K562 (cell line): ENCODE measurements around the gene MIEN1. TPM values are rescaled to one million over a fixed set of nuclear protein-coding genes. Genes with fewer than 3 reads are reported as not detected.
A peak's percentile ranks its signal among the peaks of the same experiment; 100 is the strongest.

Source experiments
- ARID1B ChIP-seq: fragments of 450-650 bp; IDR thresholded peaks from 2 replicates; pipeline ENCODE4 v1.6.1; 2016; ENCODE audit warnings: antibody characterized with exemption, mild to moderate bottlenecking, inconsistent platforms
- CBFA2T2 ChIP-seq: fragments of 450-650 bp; conservative IDR thresholded peaks from 2 replicates; pipeline ENCODE4 v1.6.1; 2017; ENCODE audit warnings: mild to moderate bottlenecking
- CBFA2T3 ChIP-seq: fragments of 450-650 bp; IDR thresholded peaks from 2 replicates; pipeline ENCODE4 v1.6.1; 2017
- CHD1 ChIP-seq: fragments of 200-600 bp; sonication (generic); IDR thresholded peaks from one replicate; pipeline ENCODE4 v1.6.1; 2012; ENCODE audit warnings: mild to moderate bottlenecking, moderate library complexity, low read length, inconsistent platforms
- CTBP1 ChIP-seq: fragments of 450-650 bp; IDR thresholded peaks from 2 replicates; pipeline ENCODE4 v1.6.1; 2016; ENCODE audit warnings: borderline replicate concordance
- EP300 ChIP-seq: IDR thresholded peaks from 2 replicates; pipeline ENCODE4 v1.6.1; 2012; ENCODE audit warnings: low read length, improper control_type of control experiment
- ETV6 ChIP-seq, 3 experiments: fragments of 150-350 bp in 1 of 3; sonication (generic) in 1 of 3; formaldehyde crosslinking in 1 of 3; IDR thresholded peaks; 2 replicates each; pipeline versions ENCODE4 v1.6.1 to v1.8.0; 2014 to 2022; ENCODE audit warnings: borderline replicate concordance in 2 of 3, low read depth in 2 of 3, antibody characterized with exemption in 1 of 3, low read length in 1 of 3, mild to moderate bottlenecking in 1 of 3, missing genetic modification reagents in 1 of 3
- FOXA3 ChIP-seq, 2 experiments: fragments of 450-650 bp in 1 of 2; sonication (generic) in 1 of 2; formaldehyde crosslinking; IDR thresholded peaks in 1 of 2; conservative IDR thresholded peaks in 1 of 2; 2 replicates each; pipeline versions ENCODE4 v1.4.0 to v1.8.0; 2020 to 2022; ENCODE audit warnings: mild to moderate bottlenecking in 2 of 2, missing genetic modification reagents in 1 of 2
- HDAC6 ChIP-seq: IDR thresholded peaks from 2 replicates; pipeline ENCODE4 v1.6.1; 2012; ENCODE audit warnings: low read depth, mild to moderate bottlenecking, control low read depth, inconsistent platforms, low read length, moderate library complexity
- MBD2 ChIP-seq: sonication (generic); IDR thresholded peaks from 2 replicates; pipeline ENCODE4 v1.6.1; 2016; ENCODE audit warnings: low read depth, borderline replicate concordance
- NR4A1 ChIP-seq, 2 experiments: fragments of 250-450 bp in 1 of 2; fragments of 450-650 bp in 1 of 2; sonication (Bioruptor Pico) in 1 of 2; IDR thresholded peaks; 2 replicates each; pipeline versions ENCODE4 v1.4.0 to v1.6.1; 2016 to 2020; ENCODE audit warnings: mild to moderate bottlenecking in 2 of 2, missing compliant biosample characterization in 1 of 2, missing genetic modification characterization in 1 of 2, moderate library complexity in 1 of 2
- PCBP1 ChIP-seq: fragments of 200-400 bp; formaldehyde crosslinking; IDR thresholded peaks from 2 replicates; pipeline ENCODE4 v1.6.1; 2018; ENCODE audit warnings: mild to moderate bottlenecking, low read depth, low read length; ENCODE audit not compliant: poor library complexity, severe bottlenecking
- POLR2B ChIP-seq: fragments of 450-650 bp; IDR thresholded peaks from 2 replicates; pipeline ENCODE4 v1.6.1; 2018; ENCODE audit warnings: low read depth; ENCODE audit not compliant: partially characterized antibody
- SLC30A9 ChIP-seq: fragments of 250-450 bp; sonication (Bioruptor Pico); IDR thresholded peaks from 2 replicates; pipeline ENCODE4 v1.8.0; 2022; ENCODE audit warnings: mild to moderate bottlenecking, moderate library complexity
- SMARCA4 ChIP-seq: fragments of 450-650 bp; IDR thresholded peaks from 2 replicates; pipeline ENCODE4 v1.6.1; 2016
- SRF ChIP-seq, 2 experiments: fragments of 250-450, 450-650 bp in 1 of 2; sonication (Bioruptor Pico) in 1 of 2; sonication (generic) in 1 of 2; formaldehyde crosslinking; IDR thresholded peaks; 2 replicates each; pipeline versions ENCODE4 v1.5.0 to v1.5.1; 2020 to 2022; ENCODE audit warnings: mild to moderate bottlenecking in 1 of 2, missing genetic modification reagents in 1 of 2
- SRSF3 ChIP-seq: fragments of 200-400 bp; formaldehyde crosslinking; IDR thresholded peaks from 2 replicates; pipeline ENCODE4 v1.6.1; 2016; ENCODE audit warnings: mild to moderate bottlenecking, low read length, moderate library complexity; ENCODE audit not compliant: insufficient read depth
- TCF3 ChIP-seq: sonication (generic); formaldehyde crosslinking; IDR thresholded peaks from 2 replicates; pipeline ENCODE4 v1.4.0; 2020; ENCODE audit warnings: mild to moderate bottlenecking, missing genetic modification reagents
- TFAM ChIP-seq: fragments of 250-450 bp; sonication (Bioruptor Pico); conservative IDR thresholded peaks from 2 replicates; pipeline ENCODE4 v1.5.0; 2021; ENCODE audit warnings: mild to moderate bottlenecking, moderate library complexity
- ZKSCAN1 ChIP-seq: fragments of 150-350 bp; IDR thresholded peaks from 2 replicates; pipeline ENCODE4 v1.6.1; 2016; ENCODE audit warnings: low read depth, low read length
- ZNF830 ChIP-seq: fragments of 250-450 bp; sonication (Bioruptor Pico); IDR thresholded peaks from 2 replicates; pipeline ENCODE4 v1.5.0; 2021; ENCODE audit warnings: mild to moderate bottlenecking
- polyA plus RNA-seq, 8 experiments: library from polyadenylated mRNA; depleted of rRNA in 4 of 8; stranded (reverse) in 5 of 8; unstranded in 3 of 8; fragments of >200 nt; fragmentation: Nextera tagmentation in 2 of 8; fragmentation: Illumina TruSeq in 1 of 8; extraction: Ambion mirVana in 2 of 8; extraction: Trizol in 1 of 8; gene quantifications; 2 replicates each; pipeline versions ENCODE4 v1.2.1 to v1.2.3, GENCODE V29; 2011 to 2014; ENCODE audit warnings: inconsistent platforms in 1 of 8, missing spikeins in 1 of 8
- total RNA-seq, 7 experiments: library from RNA; depleted of rRNA in 6 of 7; stranded (reverse); fragments of >200 nt in 6 of 7; fragmentation: Illumina TruSeq in 2 of 7; extraction: Trizol in 2 of 7; gene quantifications; 2 replicates each; pipeline versions ENCODE4 v1.2.1 to v1.2.3, GENCODE V29; 2011 to 2021; ENCODE audit warnings: low replicate concordance in 1 of 7
- TF ChIP-seq, protein P1 (sequence below): sonication (generic); formaldehyde crosslinking; IDR thresholded peaks from 2 replicates; pipeline ENCODE4 v1.8.0; 2022; ENCODE audit warnings: mild to moderate bottlenecking, missing genetic modification reagents
- TF ChIP-seq, protein P2 (sequence below): sonication (generic); formaldehyde crosslinking; IDR thresholded peaks from 2 replicates; pipeline ENCODE4 v1.8.1; 2023; ENCODE audit warnings: mild to moderate bottlenecking, missing genetic modification reagents
- TF ChIP-seq, protein P3 (sequence below): fragments of 250-450 bp; sonication (Bioruptor Pico); IDR thresholded peaks from 2 replicates; pipeline ENCODE4 v1.5.0; 2021
- TF ChIP-seq, protein P4 (sequence below): fragments of 250-450 bp; sonication (Bioruptor Pico); IDR thresholded peaks from 2 replicates; pipeline ENCODE4 v1.8.0; 2022; ENCODE audit warnings: moderate library complexity, mild to moderate bottlenecking, inconsistent platforms

MIEN1 gene
- total and polyA plus RNA-seq, 9 of the 15 experiments (the other 6 are each of a cell fraction or from before 2014, with no cell fraction given), result 61.3 to 142 (median 78.9) TPM

GRCh38 chr17:39683295-39683939 lies 46.9 kb downstream of the MIEN1 start (continued):
- no peak for TF ChIP-seq NR4A1 (CRISPR knock-in tag; IDR thresholded peaks at IDR 0.05)
- TF ChIP-seq NR4A1 (tag; IDR thresholded peaks at IDR 0.05), result no peak
- no peak for TF ChIP-seq CHD1
- peak; percentile 58; the same call in 1 of the 2 replicates for TF ChIP-seq EP300
- TF ChIP-seq TCF3 (CRISPR knock-in tag), result peak; percentile 86
- TF ChIP-seq SRSF3, result no peak
- TF ChIP-seq CTBP1, result peak; percentile 77; the same call in 1 of the 2 replicates
- TF ChIP-seq, protein P1, sequence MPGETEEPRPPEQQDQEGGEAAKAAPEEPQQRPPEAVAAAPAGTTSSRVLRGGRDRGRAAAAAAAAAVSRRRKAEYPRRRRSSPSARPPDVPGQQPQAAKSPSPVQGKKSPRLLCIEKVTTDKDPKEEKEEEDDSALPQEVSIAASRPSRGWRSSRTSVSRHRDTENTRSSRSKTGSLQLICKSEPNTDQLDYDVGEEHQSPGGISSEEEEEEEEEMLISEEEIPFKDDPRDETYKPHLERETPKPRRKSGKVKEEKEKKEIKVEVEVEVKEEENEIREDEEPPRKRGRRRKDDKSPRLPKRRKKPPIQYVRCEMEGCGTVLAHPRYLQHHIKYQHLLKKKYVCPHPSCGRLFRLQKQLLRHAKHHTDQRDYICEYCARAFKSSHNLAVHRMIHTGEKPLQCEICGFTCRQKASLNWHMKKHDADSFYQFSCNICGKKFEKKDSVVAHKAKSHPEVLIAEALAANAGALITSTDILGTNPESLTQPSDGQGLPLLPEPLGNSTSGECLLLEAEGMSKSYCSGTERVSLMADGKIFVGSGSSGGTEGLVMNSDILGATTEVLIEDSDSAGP (CRISPR knock-in tag), result no peak
- no peak for TF ChIP-seq MBD2
- TF ChIP-seq FOXA3 (CRISPR knock-in tag; conservative IDR thresholded peaks at IDR 0.05 in 1 of 2, IDR thresholded peaks at IDR 0.05 in 1 of 2), result no peak
- peak; percentile 93 for TF ChIP-seq CBFA2T3
- no peak for TF ChIP-seq PCBP1
- TF ChIP-seq, protein P2, sequence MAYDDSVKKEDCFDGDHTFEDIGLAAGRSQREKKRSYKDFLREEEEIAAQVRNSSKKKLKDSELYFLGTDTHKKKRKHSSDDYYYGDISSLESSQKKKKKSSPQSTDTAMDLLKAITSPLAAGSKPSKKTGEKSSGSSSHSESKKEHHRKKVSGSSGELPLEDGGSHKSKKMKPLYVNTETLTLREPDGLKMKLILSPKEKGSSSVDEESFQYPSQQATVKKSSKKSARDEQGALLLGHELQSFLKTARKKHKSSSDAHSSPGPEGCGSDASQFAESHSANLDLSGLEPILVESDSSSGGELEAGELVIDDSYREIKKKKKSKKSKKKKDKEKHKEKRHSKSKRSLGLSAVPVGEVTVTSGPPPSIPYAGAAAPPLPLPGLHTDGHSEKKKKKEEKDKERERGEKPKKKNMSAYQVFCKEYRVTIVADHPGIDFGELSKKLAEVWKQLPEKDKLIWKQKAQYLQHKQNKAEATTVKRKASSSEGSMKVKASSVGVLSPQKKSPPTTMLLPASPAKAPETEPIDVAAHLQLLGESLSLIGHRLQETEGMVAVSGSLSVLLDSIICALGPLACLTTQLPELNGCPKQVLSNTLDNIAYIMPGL (CRISPR knock-in tag), result no peak
- TF ChIP-seq ARID1B, result peak; percentile 91
- no peak for TF ChIP-seq HDAC6
- no peak for TF ChIP-seq ETV6 (IDR thresholded peaks at IDR 0.05; ENCODE audit: borderline replicate concordance in 1 of 2, low read depth in 2 of 2, low read length in 1 of 2)
- TF ChIP-seq ETV6 (CRISPR knock-in tag; IDR thresholded peaks at IDR 0.05; ENCODE audit: borderline replicate concordance), result no peak
- no peak for TF ChIP-seq ZNF830
- no peak for TF ChIP-seq ZKSCAN1
- no peak for TF ChIP-seq TFAM (CRISPR knock-in tag)
- peak; percentile 89 for TF ChIP-seq CBFA2T2
- TF ChIP-seq, protein P3, sequence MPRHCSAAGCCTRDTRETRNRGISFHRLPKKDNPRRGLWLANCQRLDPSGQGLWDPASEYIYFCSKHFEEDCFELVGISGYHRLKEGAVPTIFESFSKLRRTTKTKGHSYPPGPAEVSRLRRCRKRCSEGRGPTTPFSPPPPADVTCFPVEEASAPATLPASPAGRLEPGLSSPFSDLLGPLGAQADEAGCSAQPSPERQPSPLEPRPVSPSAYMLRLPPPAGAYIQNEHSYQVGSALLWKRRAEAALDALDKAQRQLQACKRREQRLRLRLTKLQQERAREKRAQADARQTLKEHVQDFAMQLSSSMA (CRISPR knock-in tag), result no peak
- peak; percentile 55; the same call in 1 of the 2 replicates for TF ChIP-seq SMARCA4
- TF ChIP-seq, protein P4, sequence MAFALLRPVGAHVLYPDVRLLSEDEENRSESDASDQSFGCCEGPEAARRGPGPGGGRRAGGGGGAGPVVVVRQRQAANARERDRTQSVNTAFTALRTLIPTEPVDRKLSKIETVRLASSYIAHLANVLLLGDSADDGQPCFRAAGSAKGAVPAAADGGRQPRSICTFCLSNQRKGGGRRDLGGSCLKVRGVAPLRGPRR (CRISPR knock-in tag), result no peak
- TF ChIP-seq SRF (CRISPR knock-in tag; IDR thresholded peaks at IDR 0.05), result no peak
- no peak for TF ChIP-seq SLC30A9 (CRISPR knock-in tag)
- no peak for TF ChIP-seq POLR2B
